ENCODE measurements around the gene PPP5C. TPM values are rescaled to one million over a fixed set of nuclear protein-coding genes. Genes with fewer than 3 reads are reported as not detected.
"Not testable (repeated sequence)": the region's sequence is repeated elsewhere in the genome, so short reads cannot be mapped to it uniquely, and the experiment has no call there.

The PPP5C gene
- total RNA-seq, 5 donors from 2014 or later (not counting 1 experiment from before 2014, with no cell fraction given), result 40.3 to 59.7 (median 42.8) TPM

- H3K4me3 ChIP-seq (ENCODE audit: control insufficient read depth in 1 of 2, extremely low read depth in 1 of 2, low read length in 1 of 2); H3K9me3 Mint-ChIP-seq; DNase-seq; POLR2A ChIA-PET; H3K4me1 ChIP-seq (ENCODE audit: control insufficient read depth in 1 of 2, extremely low read depth in 1 of 2, insufficient read depth in 2 of 2, low read length in 2 of 2); H3K27ac Mint-ChIP-seq; H3K36me3 Mint-ChIP-seq; H3K9me3 ChIP-seq; ATAC-seq (replicated peaks in 1 of 4); H3K27ac ChIP-seq (ENCODE audit: low read length); H3K4me3 Mint-ChIP-seq; H3K36me3 ChIP-seq (ENCODE audit: control insufficient read depth in 2 of 2, extremely low read depth in 1 of 2, insufficient read depth in 1 of 2, low read length in 1 of 2): not testable (repeated sequence)
- H3K4me1 Mint-ChIP-seq, result peaks cover 2 to 11% (median 4%) of the 10 kb centered on the region in 3 donors
- CTCF ChIA-PET, result interaction anchor here (0.5 kb wide), 2 partner anchors 10 to 133 kb away, joined by 3 to 8 read pairs; no protein-coding TSS in a partner anchor
- 77% methylated on average over 4 of the region's 14 CpGs for WGBS (ENCODE audit: insufficient coverage)
- peaks cover 3 to 36% of the 10 kb centered on the region in 2 experiments for H3K27me3 ChIP-seq (replicated peaks in 1 of 2; ENCODE audit: control insufficient read depth in 2 of 2, extremely low read depth in 1 of 2, insufficient read depth in 2 of 2, low read length in 1 of 2)
- peaks cover 14 to 27% of the 10 kb centered on the region in 2 donors for H3K27me3 Mint-ChIP-seq
Measured at GRCh38 chr19:46397801-46398479, 51.1 kb downstream of the PPP5C start.

GRCh38 chr19:46402725-46403124, 55.8 kb downstream of the PPP5C start:
- H3K27me3 Mint-ChIP-seq, result peaks cover 37 to 68% of the 10 kb centered on the region in 2 donors
- H3K4me3 ChIP-seq (ENCODE audit: control insufficient read depth in 1 of 2, extremely low read depth in 1 of 2, low read length in 1 of 2), result no peak overlapping the region
- peaks cover 13 to 19% (median 15%) of the 10 kb centered on the region in 3 donors for H3K4me1 Mint-ChIP-seq
- ChIA-PET CTCF (interaction anchor here in 1 of 2 donors (0.8 kb wide), 1 partner anchor 82 kb away, joined by 5 read pairs; no protein-coding TSS in a partner anchor), POLR2A (no interaction called here)
- H3K27ac ChIP-seq (ENCODE audit: low read length), result no peak overlapping the region
- DNase-seq, result no peak
- H3K36me3 Mint-ChIP-seq, result no peaks in the 10 kb centered on the region
- peak overlapping the region in 1 of 3 donors; percentile 22 for H3K4me3 Mint-ChIP-seq
- WGBS (ENCODE audit: insufficient coverage), result 84% methylated on average over 9 of the region's 11 CpGs
- no peaks in the 10 kb centered on the region for H3K9me3 Mint-ChIP-seq
- peaks cover 8 to 82% of the 10 kb centered on the region in 2 experiments for H3K27me3 ChIP-seq (replicated peaks in 1 of 2; ENCODE audit: control insufficient read depth in 2 of 2, extremely low read depth in 1 of 2, insufficient read depth in 2 of 2, low read length in 1 of 2)
- H3K9me3 ChIP-seq, result no peaks in the 10 kb centered on the region
- ATAC-seq (replicated peaks in 1 of 4), result no peak
- no peaks in the 10 kb centered on the region for H3K36me3 ChIP-seq (ENCODE audit: control insufficient read depth in 2 of 2, extremely low read depth in 1 of 2, insufficient read depth in 1 of 2, low read length in 1 of 2)
- H3K4me1 ChIP-seq (ENCODE audit: control insufficient read depth in 1 of 2, extremely low read depth in 1 of 2, insufficient read depth in 2 of 2, low read length in 2 of 2), result peaks cover 0 to 19% of the 10 kb centered on the region in 2 experiments
- H3K27ac Mint-ChIP-seq, result no peak overlapping the region

GRCh38 chr19:46404055-46404752, 57.3 kb downstream of the PPP5C start:
- peaks cover 18 to 25% (median 25%) of the 10 kb centered on the region in 3 donors for H3K4me1 Mint-ChIP-seq
- H3K27me3 Mint-ChIP-seq, result peaks cover 45 to 76% of the 10 kb centered on the region in 2 donors
- H3K27ac Mint-ChIP-seq, result no peak overlapping the region
- CTCF ChIA-PET, result interaction anchor here in 1 of 2 donors (0.6 kb wide), 1 partner anchor 555 kb away, joined by 3 read pairs; no protein-coding TSS in a partner anchor
- Histone ChIP-seq H3K4me1 (ENCODE audit: control insufficient read depth in 1 of 2, extremely low read depth in 1 of 2, insufficient read depth in 2 of 2, low read length in 2 of 2) (peaks cover 0 to 24% of the 10 kb centered on the region in 2 experiments), H3K9me3 (no peaks in the 10 kb centered on the region), H3K27me3 (replicated peaks in 1 of 2; ENCODE audit: control insufficient read depth in 2 of 2, extremely low read depth in 1 of 2, insufficient read depth in 2 of 2, low read length in 1 of 2) (peaks cover 8 to 91% of the 10 kb centered on the region in 2 experiments), H3K27ac (ENCODE audit: low read length) (no peak overlapping the region), H3K4me3 (ENCODE audit: control insufficient read depth in 1 of 2, extremely low read depth in 1 of 2, low read length in 1 of 2) (peak overlapping the region in 1 of 2 donors; percentile 10), H3K36me3 (ENCODE audit: control insufficient read depth in 2 of 2, extremely low read depth in 1 of 2, insufficient read depth in 1 of 2, low read length in 1 of 2) (no peaks in the 10 kb centered on the region)
- H3K9me3 Mint-ChIP-seq, result no peaks in the 10 kb centered on the region
- DNase-seq (no peak), ATAC-seq (replicated peaks in 1 of 4) (peak in 3 of 4 experiments; percentile 37 to 48 (median 46))
- no peaks in the 10 kb centered on the region for H3K36me3 Mint-ChIP-seq
- H3K4me3 Mint-ChIP-seq, result peak overlapping the region; percentile 44 to 84 (median 67)
- 9% methylated on average over 36 of the region's 36 CpGs for WGBS (ENCODE audit: insufficient coverage)
- POLR2A ChIA-PET, result no interaction called here

- peak overlapping the region; percentile 44 to 84 (median 67) for H3K4me3 Mint-ChIP-seq
- ATAC-seq (replicated peaks in 1 of 4) (peak in 2 of 4 experiments; percentile 17 to 58), DNase-seq (peak in 1 of 35 experiments; percentile 32)
Measured at GRCh38 chr19:46404753-46405468, 58.0 kb downstream of the PPP5C start.

GRCh38 chr19:46406976-46407375, 60.1 kb downstream of the PPP5C start:
- H3K27me3 ChIP-seq (replicated peaks in 1 of 2; ENCODE audit: control insufficient read depth in 2 of 2, extremely low read depth in 1 of 2, insufficient read depth in 2 of 2, low read length in 1 of 2), result peaks cover 8 to 92% of the 10 kb centered on the region in 2 experiments
- CTCF ChIA-PET, result interaction anchor here in 1 of 2 donors (0.6 kb wide), 1 partner anchor 458 kb away, joined by 5 read pairs; no protein-coding TSS in a partner anchor
- ATAC-seq (replicated peaks in 1 of 4), result no peak

More at GRCh38 chr19:46404753-46405468, 58.0 kb downstream of the PPP5C start:
- peaks cover 0 to 24% of the 10 kb centered on the region in 2 experiments for H3K4me1 ChIP-seq (ENCODE audit: control insufficient read depth in 1 of 2, extremely low read depth in 1 of 2, insufficient read depth in 2 of 2, low read length in 2 of 2)
- H3K4me3 ChIP-seq (ENCODE audit: control insufficient read depth in 1 of 2, extremely low read depth in 1 of 2, low read length in 1 of 2), result no peak overlapping the region
- no peak overlapping the region for H3K27ac Mint-ChIP-seq
- no peaks in the 10 kb centered on the region for H3K9me3 ChIP-seq
- H3K27me3 Mint-ChIP-seq, result peaks cover 45 to 77% of the 10 kb centered on the region in 2 donors
- H3K36me3 ChIP-seq (ENCODE audit: control insufficient read depth in 2 of 2, extremely low read depth in 1 of 2, insufficient read depth in 1 of 2, low read length in 1 of 2), result no peaks in the 10 kb centered on the region
- H3K9me3 Mint-ChIP-seq, result no peaks in the 10 kb centered on the region
- ChIA-PET POLR2A (interaction anchor here in 1 of 2 donors (0.6 kb wide), 1 partner anchor 562 kb away, joined by 3 read pairs; no protein-coding TSS in a partner anchor), CTCF (no interaction called here)
- peaks cover 8 to 93% of the 10 kb centered on the region in 2 experiments for H3K27me3 ChIP-seq (replicated peaks in 1 of 2; ENCODE audit: control insufficient read depth in 2 of 2, extremely low read depth in 1 of 2, insufficient read depth in 2 of 2, low read length in 1 of 2)
- H3K27ac ChIP-seq (ENCODE audit: low read length), result no peak overlapping the region
- peaks cover 18 to 25% (median 25%) of the 10 kb centered on the region in 3 donors for H3K4me1 Mint-ChIP-seq
- H3K36me3 Mint-ChIP-seq, result no peaks in the 10 kb centered on the region
- WGBS (ENCODE audit: insufficient coverage), result 23% methylated on average over 19 of the region's 41 CpGs

More at GRCh38 chr19:46406976-46407375, 60.1 kb downstream of the PPP5C start:
- Histone ChIP-seq H3K9me3 (no peaks in the 10 kb centered on the region), H3K27ac (ENCODE audit: low read length) (no peak overlapping the region), H3K4me1 (ENCODE audit: control insufficient read depth in 1 of 2, extremely low read depth in 1 of 2, insufficient read depth in 2 of 2, low read length in 2 of 2) (peaks cover 0 to 24% of the 10 kb centered on the region in 2 experiments), H3K36me3 (ENCODE audit: control insufficient read depth in 2 of 2, extremely low read depth in 1 of 2, insufficient read depth in 1 of 2, low read length in 1 of 2) (no peaks in the 10 kb centered on the region), H3K4me3 (ENCODE audit: control insufficient read depth in 1 of 2, extremely low read depth in 1 of 2, low read length in 1 of 2) (no peak overlapping the region)
- Mint-ChIP-seq H3K4me3 (no peak overlapping the region), H3K27me3 (peaks cover 46 to 89% of the 10 kb centered on the region in 2 donors), H3K4me1 (peaks cover 18 to 25% (median 25%) of the 10 kb centered on the region in 3 donors), H3K36me3 (no peaks in the 10 kb centered on the region), H3K27ac (no peak overlapping the region), H3K9me3 (no peaks in the 10 kb centered on the region)
- WGBS (ENCODE audit: insufficient coverage), result 16% methylated on average over 5 of the region's 6 CpGs
- no peak for DNase-seq
- POLR2A ChIA-PET, result no interaction called here

Data from T-cell (primary cell).